ENCODE measurements around the gene HSD17B8.

Gene HSD17B8

DNA sequence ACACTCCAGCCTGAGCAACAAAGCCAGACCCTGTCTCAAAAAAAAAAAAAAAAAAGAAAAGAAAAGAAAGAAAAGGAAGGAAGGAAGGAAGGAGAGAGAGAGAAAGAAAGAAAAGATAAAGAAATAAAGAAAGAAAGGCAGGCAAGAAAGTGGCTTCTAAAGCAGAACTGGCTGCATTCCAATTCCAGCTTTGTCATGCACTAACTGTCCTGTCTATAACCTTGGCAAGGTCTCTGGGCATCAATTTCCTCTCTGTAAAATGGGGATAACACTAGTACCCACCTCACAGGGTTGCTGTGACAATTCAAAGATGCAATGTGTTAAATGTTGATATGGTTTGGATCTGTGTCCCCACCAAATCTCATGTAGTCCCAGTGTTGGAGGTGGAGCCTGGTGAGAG is 31.9 kb downstream of the HSD17B8 start:
- DNase-seq (ENCODE audit: insufficient read length, low spot score): no peak
- FAIRE-seq: no peak

GRCh38 chr6:33236852-33237251 is 32.4 kb downstream of the HSD17B8 start:
- DNase-seq (ENCODE audit: insufficient read length, low spot score) (no peak), FAIRE-seq (no peak)

DNA sequence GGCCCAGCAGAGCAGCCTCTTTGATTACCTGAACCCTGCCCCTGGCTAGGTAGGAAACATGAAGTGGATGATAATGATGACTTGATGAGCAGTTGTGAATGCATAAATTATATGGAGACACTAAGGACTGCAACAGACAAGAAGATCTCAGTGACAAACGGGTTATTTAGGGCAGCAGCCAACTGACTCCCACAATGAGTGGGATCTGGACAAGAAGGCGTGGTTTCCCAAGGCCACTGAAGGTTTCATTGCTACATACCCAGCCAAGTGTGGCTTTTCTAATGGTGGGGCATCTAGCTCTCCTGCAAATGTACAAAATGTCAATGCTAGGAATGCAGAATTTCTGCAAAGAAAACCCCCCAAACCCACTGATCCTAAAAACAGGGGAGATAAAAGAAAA is 33.3 kb downstream of the HSD17B8 start:
- no peak for FAIRE-seq
- DNase-seq (ENCODE audit: insufficient read length, low spot score): no peak

DNA sequence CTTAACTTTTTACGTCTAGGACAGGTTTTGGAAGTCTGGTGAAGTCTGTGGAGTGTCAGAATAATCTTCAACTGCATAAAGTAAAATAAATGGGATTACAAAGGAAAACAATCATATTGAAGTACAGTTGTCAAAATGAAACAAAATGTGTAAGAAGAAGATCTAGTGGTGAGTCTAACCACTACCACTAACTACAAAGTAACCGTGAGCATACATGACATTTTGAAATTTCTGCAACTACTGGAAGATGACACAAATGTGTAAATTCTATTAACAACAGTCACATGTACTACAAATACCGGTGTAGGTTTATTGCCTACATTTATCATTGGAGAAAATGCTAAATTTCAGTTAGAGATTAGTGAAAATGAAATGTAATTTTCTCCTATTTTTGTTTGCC is 37.5 kb downstream of the HSD17B8 start:
- no peak for DNase-seq (ENCODE audit: insufficient read length, low spot score)
- FAIRE-seq: no peak

GRCh38 chr6:33243476-33243875 is 39.0 kb downstream of the HSD17B8 start:
- FAIRE-seq: no peak
- DNase-seq (ENCODE audit: insufficient read length, low spot score): no peak

- peak; percentile 78 for DNase-seq (ENCODE audit: insufficient read length, low spot score)
- FAIRE-seq: peak; percentile 77
These were observed 43.7 kb downstream of the HSD17B8 start for GRCh38 chr6:33247977-33248642.

- DNase-seq (ENCODE audit: insufficient read length, low spot score) (no peak), FAIRE-seq (no peak)
These were observed 44.1 kb downstream of the HSD17B8 start for GRCh38 chr6:33248643-33248931.

GRCh38 chr6:33248932-33249731 is 44.7 kb downstream of the HSD17B8 start:
- FAIRE-seq: peak; percentile 97
- DNase-seq (ENCODE audit: insufficient read length, low spot score): peak; percentile 95

DNA sequence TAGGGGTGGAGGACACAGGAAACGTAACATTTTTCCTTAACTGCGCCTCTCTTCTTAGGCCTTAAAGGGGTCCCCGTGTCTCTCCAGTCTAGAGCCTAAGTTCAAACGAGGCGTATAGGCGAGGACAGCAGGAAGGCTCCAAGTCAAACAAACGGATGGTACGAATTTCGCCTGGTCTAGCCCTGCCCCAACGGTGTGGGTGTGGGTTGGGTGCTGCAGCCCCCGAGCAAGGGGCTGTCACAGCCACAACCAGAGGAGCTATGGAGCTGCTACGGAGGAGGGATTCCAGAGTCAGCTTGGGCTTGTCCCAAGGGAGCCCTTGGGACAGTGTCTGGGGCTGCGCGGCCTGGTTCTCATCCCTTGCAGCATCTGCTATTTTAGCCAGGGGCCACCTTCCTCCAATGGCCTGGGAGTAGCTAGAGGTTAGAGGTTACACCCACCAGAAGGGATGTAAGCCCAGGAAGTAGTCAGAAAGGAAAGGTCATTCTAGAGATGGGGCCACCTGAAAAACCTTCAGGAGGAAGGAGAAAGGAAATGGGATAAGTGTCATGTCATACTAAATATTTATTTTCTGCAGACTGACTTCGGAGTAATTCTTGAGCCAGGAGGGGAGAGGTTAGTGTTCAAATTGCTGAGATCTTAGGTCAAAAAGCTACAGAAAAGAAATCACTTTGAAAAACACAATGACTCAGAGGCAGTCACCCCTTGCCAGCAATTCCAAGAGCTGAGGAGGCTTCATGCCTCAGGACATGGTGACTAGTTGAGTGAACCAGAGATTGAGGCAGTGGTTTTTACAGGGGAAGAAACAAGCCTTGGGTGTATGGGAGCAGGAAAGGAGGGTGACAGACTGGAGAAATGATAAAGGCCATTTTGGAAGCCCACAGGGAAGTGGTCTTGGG is 45.5 kb downstream of the HSD17B8 start:
- no peak for DNase-seq (ENCODE audit: insufficient read length, low spot score)
- no peak for FAIRE-seq

DNA sequence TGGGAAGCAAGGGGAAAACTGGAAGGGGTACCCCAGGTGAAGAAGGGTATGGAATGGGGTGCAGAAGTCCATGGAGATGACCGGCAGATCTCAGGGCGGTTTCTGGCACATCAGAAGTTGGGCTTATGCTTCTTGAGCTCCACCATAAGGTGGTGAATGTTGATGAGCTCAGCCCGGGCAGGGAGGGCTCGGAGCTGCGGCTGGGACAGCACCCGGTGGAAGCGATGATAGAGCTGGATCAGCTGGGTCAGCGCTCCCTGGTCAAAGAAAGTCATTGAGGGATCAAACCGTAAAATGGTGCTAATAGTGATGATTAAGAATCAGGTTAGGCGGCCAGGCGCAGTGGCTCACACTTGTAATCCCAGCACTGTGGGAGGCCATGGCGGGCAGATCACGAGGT is 46.3 kb downstream of the HSD17B8 start:
- FAIRE-seq: no peak
- DNase-seq (ENCODE audit: insufficient read length, low spot score): no peak

DNA sequence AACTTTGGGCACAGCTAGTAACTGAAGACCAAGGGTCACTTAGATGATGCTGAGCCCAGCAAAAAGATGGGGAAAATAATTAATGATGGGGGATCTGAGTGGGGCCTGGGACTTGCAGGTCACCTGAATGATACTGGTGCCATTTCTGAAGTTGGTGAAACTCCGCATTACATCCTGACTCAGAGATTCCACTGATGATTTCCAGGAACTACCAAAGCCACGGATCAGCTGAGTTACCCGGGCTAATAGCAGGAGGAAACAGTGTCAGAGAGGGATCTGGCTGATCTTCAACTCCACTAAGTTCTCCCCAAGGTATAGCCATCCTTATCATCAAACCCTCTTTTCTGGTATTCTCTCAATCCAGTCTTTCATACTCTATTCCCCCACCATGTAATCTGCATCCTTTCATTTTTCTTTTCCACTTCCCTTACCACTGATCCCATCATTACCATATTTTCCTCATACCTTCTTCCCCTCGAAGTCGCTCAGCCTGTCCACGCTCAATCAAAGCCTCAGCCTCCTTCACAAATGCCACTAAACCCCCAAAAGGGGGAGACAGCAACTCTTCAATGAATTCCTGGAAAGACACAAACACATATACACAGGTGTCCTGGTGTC is 47.0 kb downstream of the HSD17B8 start:
- FAIRE-seq (no peak), DNase-seq (ENCODE audit: insufficient read length, low spot score) (no peak)

DNA sequence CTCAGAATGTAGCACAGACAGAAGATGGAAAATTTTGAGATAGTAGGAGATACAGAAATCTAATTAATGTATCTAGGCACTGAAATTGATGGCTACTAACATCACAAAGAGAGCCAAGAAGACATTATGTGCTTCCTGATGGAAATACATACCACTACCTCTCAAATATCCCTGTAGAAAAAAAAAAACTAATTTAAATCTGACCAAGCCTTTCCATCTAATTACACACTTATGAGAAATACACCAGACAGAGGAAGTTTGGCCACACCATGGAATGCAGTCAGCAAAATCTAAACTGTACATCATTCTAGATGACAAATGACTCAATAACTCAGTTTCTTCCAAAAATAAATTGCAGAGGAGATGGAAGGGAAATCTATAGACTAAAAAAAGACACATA is 48.3 kb downstream of the HSD17B8 start:
- FAIRE-seq (no peak), DNase-seq (ENCODE audit: insufficient read length, low spot score) (no peak)

- FAIRE-seq: no peak
These were observed 50.1 kb downstream of the HSD17B8 start for GRCh38 chr6:33254591-33254990.

More at GRCh38 chr6:33254591-33254990, 50.1 kb downstream of the HSD17B8 start:
- no peak for DNase-seq (ENCODE audit: insufficient read length, low spot score)

Data from HTR-8/SVneo (cell line).